Keratinocyte (primary cell): ENCODE data around the gene HSFX1. TPM values are rescaled to one million over a fixed set of nuclear protein-coding genes. Genes with fewer than 3 reads are reported as not detected.
"Not testable (repeated sequence)": the region's sequence is repeated elsewhere in the genome, so short reads cannot be mapped to it uniquely, and the experiment has no call there.

Experiments used
- DNase-seq: peaks from one replicate; pipeline ENCODE4 v3.0.0-alpha.2; 2011; ENCODE audit warnings: low read depth, missing footprints, low spot score
- FAIRE-seq: peaks from 2 replicates; lab custom pipeline; 2011; peaks lifted over from hg19 to GRCh38; lab: Jason Lieb, UNC
- H2AFZ ChIP-seq: 2 replicates; pipeline ENCODE4 v1.6.0; 2012; ENCODE audit warnings: low read length, control low read depth, inconsistent platforms; ENCODE audit not compliant: control insufficient read depth
- H3K27ac ChIP-seq: 2 replicates; pipeline ENCODE4 v1.5.1; 2011; ENCODE audit warnings: low read length; ENCODE audit not compliant: control insufficient read depth, insufficient read depth
- H3K27me3 ChIP-seq: 3 replicates; pipeline ENCODE4 v1.6.0; 2011; ENCODE audit warnings: low read length; ENCODE audit not compliant: control insufficient read depth, insufficient read depth; ENCODE audit errors: extremely low read depth
- H3K36me3 ChIP-seq, 2 experiments: 2 replicates in 1 of 2; 3 replicates in 1 of 2; pipeline ENCODE4 v1.5.1; 2011; ENCODE audit warnings: low read length in 2 of 2, mild to moderate bottlenecking in 1 of 2; ENCODE audit not compliant: control insufficient read depth in 2 of 2, insufficient read depth in 2 of 2; ENCODE audit errors: extremely low read depth in 1 of 2
- H3K4me1 ChIP-seq: 3 replicates; pipeline ENCODE4 v1.5.1; 2011; ENCODE audit warnings: low read length; ENCODE audit not compliant: control insufficient read depth, insufficient read depth; ENCODE audit errors: extremely low read depth
- H3K4me2 ChIP-seq: 3 replicates; pipeline ENCODE4 v1.6.0; 2011; ENCODE audit warnings: low read depth, low read length; ENCODE audit not compliant: control insufficient read depth, insufficient read depth; ENCODE audit errors: extremely low read depth
- H3K4me3 ChIP-seq, 3 experiments: fragments of 200-600 bp in 1 of 3; sonication (generic) in 1 of 3; 2 replicates in 2 of 3; 3 replicates in 1 of 3; pipeline ENCODE4 v1.5.1; 2011 to 2016; ENCODE audit warnings: low read length in 3 of 3, mild to moderate bottlenecking in 3 of 3, control low read depth in 2 of 3, inconsistent platforms in 1 of 3, low read depth in 1 of 3, mixed read lengths in 1 of 3, mixed run types in 1 of 3, moderate library complexity in 1 of 3; ENCODE audit not compliant: control insufficient read depth in 2 of 3, insufficient read depth in 2 of 3; ENCODE audit errors: extremely low read depth in 1 of 3
- H3K79me2 ChIP-seq: 2 replicates; pipeline ENCODE4 v1.6.0; 2012; ENCODE audit warnings: low read length; ENCODE audit not compliant: control insufficient read depth, insufficient read depth
- H3K9ac ChIP-seq: 3 replicates; pipeline ENCODE4 v1.6.0; 2011; ENCODE audit warnings: low read length; ENCODE audit not compliant: control insufficient read depth, insufficient read depth; ENCODE audit errors: extremely low read depth
- H3K9me1 ChIP-seq: 3 replicates; pipeline ENCODE4 v1.6.0; 2011; ENCODE audit warnings: low read length; ENCODE audit not compliant: control insufficient read depth, insufficient read depth; ENCODE audit errors: extremely low read depth
- H3K9me3 ChIP-seq: 2 replicates; pipeline ENCODE4 v1.5.1; 2012; ENCODE audit warnings: low read depth, low read length; ENCODE audit not compliant: control insufficient read depth
- H4K20me1 ChIP-seq: 3 replicates; pipeline ENCODE4 v1.6.0; 2011; ENCODE audit warnings: low read length; ENCODE audit not compliant: control insufficient read depth, insufficient read depth; ENCODE audit errors: extremely low read depth
- CTCF ChIP-seq, 3 experiments: IDR thresholded peaks in 1 of 3; conservative IDR thresholded peaks in 1 of 3; optimal IDR thresholded peaks in 1 of 3; 2 replicates in 2 of 3; 3 replicates in 1 of 3; pipeline versions ENCODE3 to v1.5.1; 2011; ENCODE audit warnings: low read length in 3 of 3, mild to moderate bottlenecking in 3 of 3, moderate library complexity in 2 of 3, control low read depth in 1 of 3, inconsistent platforms in 1 of 3; ENCODE audit not compliant: insufficient read depth in 2 of 3; ENCODE audit errors: extremely low read depth in 1 of 3
- EZH2 ChIP-seq: IDR thresholded peaks from one replicate; pipeline ENCODE4 v1.6.1; 2012; ENCODE audit warnings: inconsistent platforms, mild to moderate bottlenecking, low read length, moderate library complexity
- dilution Hi-C: fragments of 300-500 bp; cut with MboI; formaldehyde crosslinking; loops from one replicate; pipeline ENCODE4 v1.7.0; 2020; ENCODE audit warnings: low sequenced_read_pairs; ENCODE audit not compliant: extremely low pct_ligation_motif_present
- polyA plus RNA-seq, 5 experiments: library from polyadenylated mRNA; depleted of rRNA in 3 of 5; stranded (reverse) in 3 of 5; stranded (forward) in 1 of 5; unstranded in 1 of 5; fragments of >200 nt; gene quantifications; 1 replicate in 1 of 5; 2 replicates in 3 of 5; 3 replicates in 1 of 5; pipeline versions ENCODE4 v1.2.1 to v1.2.3, GENCODE V29; 2011 to 2012; ENCODE audit warnings: missing spikeins in 2 of 5, low read depth in 1 of 5, low replicate concordance in 1 of 5

The HSFX1 gene
- polyA plus RNA-seq, 1 donor (not counting 4 experiments of a cell fraction or from before 2014, with no cell fraction given) = not detected

GRCh38 chrX:149759824-149760223 is 14.0 kb upstream of the HSFX1 start:
- no peak overlapping the region for H3K9ac ChIP-seq
- DNase-seq = no peak
- H3K27ac ChIP-seq = no peak overlapping the region
- no peak overlapping the region for H2AFZ ChIP-seq
- FAIRE-seq = no peak
- H3K27me3 ChIP-seq = no peaks in the 10 kb centered on the region
- TF ChIP-seq CTCF (optimal IDR thresholded peaks at IDR 0.05 in 1 of 3, IDR thresholded peaks at IDR 0.05 in 1 of 3, conservative IDR thresholded peaks at IDR 0.05 in 1 of 3; ENCODE audit: extremely low read depth in 1 of 3, insufficient read depth in 2 of 3, low read length in 3 of 3) (no peak), EZH2 (no peak)
- H3K79me2 ChIP-seq = no peaks in the 10 kb centered on the region
- no peaks in the 10 kb centered on the region for H3K9me1 ChIP-seq
- no peak overlapping the region for H3K4me2 ChIP-seq
- H3K4me1 ChIP-seq = no peaks in the 10 kb centered on the region
- H3K4me3 ChIP-seq = no peak overlapping the region
- no peaks in the 10 kb centered on the region for H3K36me3 ChIP-seq
- no peaks in the 10 kb centered on the region for H3K9me3 ChIP-seq
- dilution Hi-C loops = no loop called here
- no peaks in the 10 kb centered on the region for H4K20me1 ChIP-seq

- FAIRE-seq = no peak
- H3K79me2 ChIP-seq = no peaks in the 10 kb centered on the region
- dilution Hi-C loops = no loop called here
Observed at GRCh38 chrX:149760965-149761364, 12.9 kb upstream of the HSFX1 start.

GRCh38 chrX:149761858-149762674 is 11.8 kb upstream of the HSFX1 start:
- H3K27me3 ChIP-seq, H3K4me3 ChIP-seq, H4K20me1 ChIP-seq, H3K79me2 ChIP-seq, H3K36me3 ChIP-seq, H3K4me1 ChIP-seq, H3K9ac ChIP-seq, H3K27ac ChIP-seq, dilution Hi-C loops, H3K4me2 ChIP-seq, H3K9me1 ChIP-seq, H3K9me3 ChIP-seq, H2AFZ ChIP-seq, FAIRE-seq, DNase-seq: not testable (repeated sequence)

More at GRCh38 chrX:149760965-149761364, 12.9 kb upstream of the HSFX1 start:
- Histone ChIP-seq H3K9me3 (no peaks in the 10 kb centered on the region), H3K36me3 (no peaks in the 10 kb centered on the region), H3K4me1 (no peaks in the 10 kb centered on the region), H3K9me1 (no peaks in the 10 kb centered on the region), H3K4me3 (no peak overlapping the region), H4K20me1 (no peaks in the 10 kb centered on the region), H3K4me2 (no peak overlapping the region), H2AFZ (no peak overlapping the region), H3K9ac (no peak overlapping the region), H3K27ac (no peak overlapping the region), H3K27me3 (no peaks in the 10 kb centered on the region)
- DNase-seq = no peak
- TF ChIP-seq CTCF (optimal IDR thresholded peaks at IDR 0.05 in 1 of 3, IDR thresholded peaks at IDR 0.05 in 1 of 3, conservative IDR thresholded peaks at IDR 0.05 in 1 of 3; ENCODE audit: extremely low read depth in 1 of 3, insufficient read depth in 2 of 3, low read length in 3 of 3) (no peak), EZH2 (no peak)
